HCT116 (cell line): ENCODE results near the gene AARS1.
"Not testable (repeated sequence)": the region's sequence is repeated elsewhere in the genome, so short reads cannot be mapped to it uniquely, and the experiment has no call there.

ENCODE experiments used
- CTCF ChIP-seq, 3 experiments: fragments of 200-600 bp in 1 of 3; sonication (generic) in 1 of 3; IDR thresholded peaks in 2 of 3; conservative IDR thresholded peaks in 1 of 3; 2 replicates each; pipeline ENCODE4 v1.5.1; 2012 to 2017; ENCODE audit warnings: low read depth in 2 of 3, low read length in 2 of 3, antibody characterized with exemption in 1 of 3, borderline replicate concordance in 1 of 3, control low read depth in 1 of 3, mild to moderate bottlenecking in 1 of 3, mixed read lengths in 1 of 3, mixed run types in 1 of 3, moderate library complexity in 1 of 3; ENCODE audit not compliant: insufficient read depth in 1 of 3
- EZH2 ChIP-seq: fragments of 200-600 bp; sonication (generic); IDR thresholded peaks from 2 replicates; pipeline ENCODE4 v1.6.1; 2017; ENCODE audit warnings: antibody characterized with exemption, mixed run types
- EZH2phosphoT487 ChIP-seq: fragments of 200-600 bp; IDR thresholded peaks from 2 replicates; pipeline ENCODE4 v1.6.1; 2018; ENCODE audit warnings: antibody characterized with exemption, borderline replicate concordance
- JUND ChIP-seq: IDR thresholded peaks from 2 replicates; pipeline ENCODE4 v1.6.1; 2012
- MAX ChIP-seq: IDR thresholded peaks from 2 replicates; pipeline ENCODE4 v1.6.1; 2012
- POLR2A ChIP-seq: IDR thresholded peaks from 2 replicates; pipeline ENCODE4 v1.7.0; 2011; ENCODE audit warnings: borderline replicate concordance; ENCODE audit not compliant: insufficient read depth, insufficient read length; ENCODE audit errors: extremely low read depth
- POLR2AphosphoS5 ChIP-seq: IDR thresholded peaks from 2 replicates; pipeline ENCODE4 v1.6.1; 2011; ENCODE audit warnings: mild to moderate bottlenecking, low read depth, low read length, moderate library complexity
- REST ChIP-seq: IDR thresholded peaks from 2 replicates; pipeline ENCODE4 v1.6.1; 2012; ENCODE audit warnings: low read depth

- TF ChIP-seq CTCF (IDR thresholded peaks at IDR 0.05 in 2 of 3, conservative IDR thresholded peaks at IDR 0.05 in 1 of 3; ENCODE audit: borderline replicate concordance in 1 of 3, insufficient read depth in 1 of 3, low read depth in 2 of 3, low read length in 2 of 3); POLR2A; EZH2; EZH2phosphoT487; JUND; POLR2AphosphoS5; MAX; REST: not testable (repeated sequence)
Measured at GRCh38 chr16:70206382-70206781, 82.9 kb downstream of the AARS1 start.
